Measurements from ENCODE around the gene POU3F1.

- TF ChIP-seq EP300 (IDR thresholded peaks at IDR 0.05) = no peak
- no peak for TF ChIP-seq CTCF (IDR thresholded peaks at IDR 0.05)
- TF ChIP-seq POLR2A (IDR thresholded peaks at IDR 0.05) = no peak
These were observed 48.2 kb upstream of the POU3F1 start for GRCh38 chr1:38094711-38095290.

All from suprapubic skin (tissue), 3 donors.